GM21360 (cell line): Measurements from ENCODE around the gene ADAMTS12.
"Not testable (repeated sequence)": the region's sequence is repeated elsewhere in the genome, so short reads cannot be mapped to it uniquely, and the experiment has no call there.

Source experiments
- ATAC-seq: cut with Tn5 transposase; IDR thresholded peaks from one replicate; pipeline ENCODE4 v1.9.1; 2021; ENCODE audit warnings: mild to moderate bottlenecking, moderate library complexity; ENCODE audit not compliant: unreplicated experiment

ADAMTS12 gene

DNA sequence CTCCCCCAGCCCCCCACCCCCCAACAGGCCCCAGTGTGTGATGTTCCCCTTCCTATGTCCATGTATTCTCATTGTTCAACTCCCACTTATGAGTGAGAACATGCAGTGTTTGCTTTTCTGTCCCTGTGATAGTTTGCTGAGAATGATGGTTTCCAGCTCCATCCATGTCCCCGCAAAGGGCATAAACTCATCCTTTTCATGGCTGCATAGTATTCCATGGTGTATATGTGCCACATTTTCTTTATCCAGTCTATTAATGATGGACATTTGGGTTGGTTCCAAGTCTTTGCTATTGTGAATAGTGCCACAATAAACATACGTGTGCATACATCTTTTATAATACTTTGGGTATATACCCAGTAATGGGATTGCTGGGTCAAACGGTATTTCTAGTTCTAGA, 23.1 kb upstream of the ADAMTS12 start:
- ATAC-seq, result not testable (repeated sequence)

DNA sequence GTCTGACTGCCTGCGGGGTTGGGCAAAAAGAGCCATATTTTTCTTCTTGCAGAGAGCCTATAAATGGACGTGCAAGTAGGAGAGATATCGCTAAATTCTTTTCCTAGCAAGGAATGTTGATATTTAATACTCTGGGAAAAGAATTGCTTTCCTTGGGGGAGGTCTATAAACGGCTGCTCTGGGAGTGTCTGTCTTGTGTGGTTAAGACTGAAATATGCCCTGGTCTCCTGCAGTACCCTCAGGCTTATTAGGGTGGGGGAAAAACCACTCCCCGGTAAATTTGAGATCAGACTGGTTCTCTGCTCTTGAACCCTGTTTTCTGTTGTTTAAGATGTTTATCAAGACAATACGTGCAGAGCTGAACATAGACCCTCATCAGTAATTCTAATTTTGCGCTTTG, 14.5 kb upstream of the ADAMTS12 start:
- not testable (repeated sequence) for ATAC-seq

- no peak for ATAC-seq
Measured at GRCh38 chr5:33905381-33905780, 13.6 kb upstream of the ADAMTS12 start.

- ATAC-seq, result no peak
Measured at GRCh38 chr5:33903118-33903517, 11.3 kb upstream of the ADAMTS12 start.

DNA sequence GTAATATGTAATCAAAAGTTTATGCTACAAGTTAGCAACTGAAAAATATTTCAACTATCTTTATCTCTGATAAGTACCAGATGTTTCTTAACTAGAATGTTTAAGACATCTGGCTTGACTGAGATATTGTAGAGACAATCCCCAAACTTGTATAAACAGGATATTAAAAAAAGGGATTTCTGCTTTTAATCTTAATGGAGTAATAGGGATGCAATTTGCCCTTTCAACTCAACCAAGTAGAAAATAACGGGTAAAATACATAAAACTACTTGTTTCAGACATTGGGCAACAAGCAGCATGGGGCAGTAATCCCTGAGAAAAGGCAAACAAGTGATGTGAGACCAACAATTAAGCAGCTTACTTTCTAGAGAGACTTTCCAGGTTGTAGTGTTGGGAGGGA, 9.4 kb upstream of the ADAMTS12 start:
- no peak for ATAC-seq

GRCh38 chr5:33894566-33894965, 2.8 kb upstream of the ADAMTS12 start:
- no peak for ATAC-seq

DNA sequence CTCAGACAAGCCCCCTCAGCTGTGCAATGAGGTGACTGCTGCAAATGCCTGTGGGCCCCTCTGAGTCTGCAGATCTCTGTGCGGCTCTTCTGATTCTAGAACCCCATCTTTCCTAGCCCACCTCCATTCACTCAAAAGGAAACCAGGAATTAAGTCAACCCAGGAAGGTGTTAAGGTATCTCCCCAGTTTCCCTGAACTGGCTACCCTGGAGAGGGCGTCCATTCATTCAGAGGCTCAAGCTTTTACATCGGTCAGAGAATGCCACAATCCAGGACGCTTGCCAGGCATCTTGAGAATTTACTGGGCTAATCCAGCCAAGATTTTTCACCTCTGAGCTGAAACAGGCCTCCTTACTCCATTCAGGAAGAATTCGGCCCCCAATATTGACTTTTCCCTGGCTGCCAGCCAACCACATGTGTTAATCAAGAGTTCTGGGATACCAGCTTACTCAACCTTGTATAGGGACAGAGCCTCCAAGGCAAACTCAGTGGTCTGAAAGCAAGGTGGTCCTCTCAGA, 889 bp upstream of the ADAMTS12 start:
- ATAC-seq, result no peak

DNA sequence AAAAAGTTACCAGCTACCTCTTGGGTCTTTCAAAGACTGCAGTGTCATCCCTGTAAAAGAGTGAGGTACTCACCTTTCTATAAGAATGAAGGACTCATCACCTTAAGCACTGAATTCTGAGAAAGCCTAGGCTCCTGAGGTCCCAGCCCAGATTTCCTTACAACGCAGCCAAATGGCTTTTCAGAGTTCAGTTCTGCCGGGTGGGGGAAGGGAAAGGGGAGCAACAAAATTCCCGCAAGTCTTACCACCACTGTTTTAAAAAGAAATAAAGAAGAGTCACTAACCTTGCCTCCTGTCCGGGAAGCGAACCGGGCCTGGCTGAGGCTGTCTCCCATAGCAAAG, 373 bp downstream of the ADAMTS12 start:
- ATAC-seq, result no peak

DNA sequence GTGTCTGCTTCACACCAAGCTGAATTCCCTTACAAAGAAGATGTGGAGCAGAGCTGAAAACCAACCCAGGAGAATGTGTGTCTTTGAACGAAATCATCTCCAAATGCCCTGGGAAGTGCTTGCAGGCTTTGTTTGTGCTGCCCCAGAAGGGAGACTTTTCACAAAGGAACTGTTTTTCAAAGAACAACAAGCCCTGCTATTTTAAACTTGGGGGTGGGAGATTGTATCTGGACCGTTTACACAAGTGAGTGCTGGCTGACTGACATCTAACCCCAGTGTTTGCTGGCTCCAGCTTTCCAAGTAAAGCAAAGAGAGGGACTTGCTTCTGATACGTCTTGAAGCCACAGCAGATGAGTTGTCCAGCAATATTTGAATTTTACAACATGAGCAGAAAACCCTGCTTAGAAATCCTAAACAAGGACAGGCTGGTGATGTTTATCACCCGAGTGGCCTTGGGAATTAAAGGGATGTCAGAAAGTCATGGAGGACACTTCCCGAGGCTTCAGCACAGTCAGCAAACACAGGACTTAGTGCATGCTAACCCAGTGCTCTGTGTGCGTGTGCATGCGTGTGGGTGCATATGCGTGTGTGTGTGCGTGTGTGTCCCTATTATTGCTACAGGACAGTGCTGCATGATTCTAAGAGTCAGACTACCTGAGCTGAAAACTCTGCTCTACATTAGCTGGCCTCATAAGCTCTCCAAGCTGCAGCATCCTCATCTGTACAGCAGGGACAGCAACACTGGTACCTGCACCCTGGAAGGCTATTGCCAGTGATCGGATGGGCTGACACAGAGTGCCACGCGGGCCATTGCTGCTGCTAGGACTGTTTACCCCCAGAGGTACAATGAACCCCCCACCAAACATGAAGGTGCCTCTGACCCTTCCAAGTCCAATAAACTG, 1.4 kb downstream of the ADAMTS12 start:
- ATAC-seq, result peak; percentile 55

GRCh38 chr5:33888587-33888986, 3.2 kb downstream of the ADAMTS12 start:
- no peak for ATAC-seq

GRCh38 chr5:33887268-33887667, 4.5 kb downstream of the ADAMTS12 start:
- ATAC-seq, result no peak

DNA sequence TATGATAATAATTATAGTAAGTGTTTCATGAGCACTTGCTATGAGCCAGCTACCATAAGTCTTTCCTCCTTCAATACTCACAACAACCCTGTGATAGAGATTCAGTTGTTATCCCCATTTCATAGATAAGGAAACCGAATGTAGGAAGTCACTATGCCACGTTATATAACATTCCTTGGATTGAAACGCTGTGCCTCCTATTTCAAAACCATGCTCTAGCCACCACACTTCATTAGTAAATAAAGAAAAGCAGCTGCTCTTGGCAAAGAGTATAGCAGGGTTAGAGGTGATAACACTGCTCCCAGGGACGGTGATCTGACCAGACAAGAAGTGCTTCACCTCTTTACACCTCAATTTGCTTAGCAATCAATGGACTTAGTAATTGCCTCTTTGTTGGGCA, 5.5 kb downstream of the ADAMTS12 start:
- ATAC-seq, result no peak

DNA sequence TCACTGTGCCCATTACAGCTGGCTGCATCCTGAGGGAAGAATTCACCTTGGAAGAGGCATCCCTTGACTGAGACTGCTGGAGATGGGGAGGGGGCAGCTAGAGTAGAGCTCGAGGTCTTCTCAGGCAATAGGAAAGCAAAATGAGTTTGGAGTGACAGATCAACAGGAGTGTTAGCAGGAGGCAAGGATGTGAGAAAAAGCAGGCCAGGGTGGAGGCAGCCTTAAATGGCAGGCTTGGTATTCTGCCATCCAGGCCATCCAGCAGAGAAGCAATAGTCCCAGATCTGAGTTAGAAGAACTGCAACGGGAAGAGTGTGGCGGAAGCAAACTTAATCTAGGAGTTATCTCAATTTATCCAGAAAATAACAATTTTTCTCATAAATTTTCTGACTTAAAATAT, 6.1 kb downstream of the ADAMTS12 start:
- ATAC-seq, result no peak

DNA sequence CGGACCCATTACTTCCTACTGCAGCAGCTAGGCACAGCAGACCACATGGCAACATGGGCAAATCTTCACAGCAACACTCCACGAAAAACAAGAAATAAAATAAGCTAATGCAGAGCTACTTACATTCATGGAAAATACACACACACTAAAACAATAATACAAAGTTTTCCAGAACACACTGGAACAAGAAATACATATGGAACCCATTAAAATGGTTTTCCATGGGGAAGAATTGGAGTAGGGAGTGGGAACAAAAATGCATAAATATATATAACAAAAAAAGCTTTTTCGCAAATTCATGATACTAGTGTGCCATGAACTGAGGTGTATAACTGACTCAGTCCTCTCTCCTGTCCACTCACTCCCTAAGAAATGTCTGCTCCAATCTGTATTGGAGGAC, 8.3 kb downstream of the ADAMTS12 start:
- no peak for ATAC-seq

GRCh38 chr5:33880319-33880718, 11.5 kb downstream of the ADAMTS12 start:
- no peak for ATAC-seq

DNA sequence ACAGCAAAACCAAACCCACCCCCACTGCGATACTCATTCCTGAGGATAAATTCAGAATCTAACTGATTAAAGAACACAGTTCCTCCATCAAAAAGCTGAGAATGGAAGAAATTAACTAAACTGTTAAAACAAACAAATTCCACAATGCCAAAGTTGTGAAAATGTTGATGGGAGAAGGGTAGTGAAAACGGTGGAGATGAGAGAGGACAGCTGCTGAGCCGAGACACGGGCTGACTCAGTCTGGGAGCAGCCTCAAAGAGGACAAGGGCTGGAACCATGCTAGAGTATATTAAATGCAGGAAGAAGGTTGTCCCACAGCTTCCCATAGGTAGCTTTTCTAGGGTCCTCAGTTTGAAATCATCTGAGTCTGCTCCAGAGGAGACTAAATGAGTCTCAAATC, 14.3 kb downstream of the ADAMTS12 start:
- no peak for ATAC-seq

DNA sequence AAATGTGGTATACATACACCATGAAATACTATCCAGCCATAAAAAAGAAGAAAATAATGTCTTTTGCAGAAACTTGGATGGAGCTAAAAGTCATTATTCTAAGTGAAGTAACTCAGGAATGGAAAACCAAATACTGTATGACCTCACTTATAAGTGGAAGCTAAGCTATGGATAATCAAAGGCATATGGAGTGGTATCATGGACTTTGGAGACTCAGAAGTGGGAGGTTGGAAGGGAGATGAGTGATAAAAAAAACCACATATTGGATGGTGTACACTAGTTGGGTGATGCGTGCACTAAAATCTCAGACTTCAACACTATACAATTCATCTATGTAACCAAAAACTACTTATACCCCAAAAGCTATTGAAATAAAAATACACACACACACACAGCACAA, 24.5 kb downstream of the ADAMTS12 start:
- ATAC-seq, result no peak

GRCh38 chr5:33859177-33859576, 32.6 kb downstream of the ADAMTS12 start:
- ATAC-seq, result not testable (repeated sequence)

DNA sequence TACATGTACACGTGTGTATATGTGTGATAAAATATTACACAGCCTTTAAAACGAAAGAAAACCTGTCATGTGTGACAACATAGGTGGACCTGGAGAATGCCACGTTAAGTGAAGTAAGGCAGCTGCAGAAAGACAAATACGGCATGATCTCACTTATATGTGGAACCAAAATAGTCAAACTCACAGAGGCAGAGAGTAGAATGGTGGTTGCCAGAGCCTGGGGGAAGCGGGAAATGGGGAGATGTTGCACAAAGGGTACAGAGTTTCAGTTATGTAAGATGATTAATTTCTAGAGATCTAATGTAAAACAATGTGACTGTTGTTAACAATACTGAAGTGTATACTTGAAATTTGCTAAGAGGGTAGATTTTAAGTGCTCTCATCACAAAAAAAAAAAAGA, 34.8 kb downstream of the ADAMTS12 start:
- peak; percentile 57 for ATAC-seq

- ATAC-seq, result no peak
Measured at GRCh38 chr5:33855396-33855795, 36.4 kb downstream of the ADAMTS12 start.

GRCh38 chr5:33854733-33855151, 37.0 kb downstream of the ADAMTS12 start:
- no peak for ATAC-seq

DNA sequence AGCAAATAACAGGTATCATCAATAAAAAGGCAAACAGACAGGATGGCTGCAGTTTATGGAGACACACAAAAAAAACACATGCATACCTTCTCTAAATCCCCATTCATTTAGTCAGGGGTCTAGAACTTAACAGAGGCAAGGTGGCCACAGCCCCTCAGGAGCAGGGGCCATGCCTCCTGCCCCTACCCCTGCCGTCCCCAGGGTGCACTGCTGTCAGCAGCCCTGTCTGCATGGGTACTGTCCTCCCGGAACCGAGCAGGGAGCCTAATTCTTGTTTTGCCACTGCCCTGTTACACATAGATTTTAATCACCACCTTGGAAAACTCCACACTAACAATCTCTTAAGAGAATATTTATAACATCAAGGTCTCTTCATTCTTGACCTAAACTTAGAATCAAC, 39.0 kb downstream of the ADAMTS12 start:
- no peak for ATAC-seq

- no peak for ATAC-seq
Measured at GRCh38 chr5:33852319-33852718, 39.5 kb downstream of the ADAMTS12 start.
